Vagina (tissue), 2 donors: ENCODE data around the gene GYS1.

ENCODE experiments used
- CTCF ChIP-seq, 3 experiments: fragments of 450-650 bp in 2 of 3; fragments of 200-600 bp in 1 of 3; sonication (generic) in 1 of 3; IDR thresholded peaks; one replicate each; pipeline ENCODE4 v1.5.1; 2017 to 2019; ENCODE audit warnings: antibody characterized with exemption in 3 of 3, mild to moderate bottlenecking in 2 of 3, moderate library complexity in 2 of 3
- POLR2AphosphoS5 ChIP-seq, 2 donors: sonication (generic); formaldehyde crosslinking; IDR thresholded peaks; one replicate each; pipeline ENCODE4 v1.9.0; 2017; ENCODE audit warnings: antibody characterized with exemption in 2 of 2, mild to moderate bottlenecking in 2 of 2, low read depth in 1 of 2; ENCODE audit not compliant: insufficient read depth in 1 of 2

GRCh38 chr19:48997972-48998371 lies 4.9 kb upstream of the GYS1 start:
- TF ChIP-seq CTCF (IDR thresholded peaks at IDR 0.05): no peak
- TF ChIP-seq POLR2AphosphoS5 (IDR thresholded peaks at IDR 0.05; ENCODE audit: insufficient read depth in 1 of 2, low read depth in 1 of 2): no peak
